HepG2 (cell line): ENCODE results near the gene CACNA2D3. TPM values are rescaled to one million over a fixed set of nuclear protein-coding genes. Genes with fewer than 3 reads are reported as not detected.

Experiments
- ATAC-seq: fragments of 200-7000 bp; cut with Tn5 transposase; 3 replicates; pipeline ENCODE4 v1.9.1; 2020; ENCODE audit warnings: mild to moderate bottlenecking, moderate library complexity
- BruUV-seq: library from RNA; stranded (reverse); fragments of 400-500 nt; replicated peaks from 2 replicates; lab custom pipeline; 2021; lab: Mats Ljungman, UMichigan
- CTCF ChIA-PET: fragments of 300-600 bp; formaldehyde crosslinking; extraction: SDS; loops from one replicate; lab custom pipeline; 2021; ENCODE audit warnings: low total read pairs, inconsistent platforms, low intra/inter-chr PET ratio; lab: Yijun Ruan, JAX
- POLR2A ChIA-PET: fragments of 350-600 bp; sonication (Branson Sonifier 250); formaldehyde crosslinking; loops from one replicate; lab custom pipeline; 2020; ENCODE audit warnings: antibody characterized with exemption, inconsistent platforms; lab: Yijun Ruan, JAX
- DNase-seq: peaks from one replicate; pipeline ENCODE4 v3.0.0-alpha.2; 2015; ENCODE audit warnings: low spot score
- FAIRE-seq: peaks from 3 replicates; lab custom pipeline; 2011; peaks lifted over from hg19 to GRCh38; lab: Jason Lieb, UNC
- H2AFZ ChIP-seq: one replicate; pipeline ENCODE4 v1.6.1; 2011; ENCODE audit warnings: low read length, inconsistent platforms
- H3K27ac ChIP-seq: fragments of 300-600 bp; 3 replicates; pipeline ENCODE4 v1.8.0; 2011; ENCODE audit warnings: mixed run types, mild to moderate bottlenecking, mixed read lengths, low read length, inconsistent platforms; ENCODE audit not compliant: insufficient read depth; ENCODE audit errors: extremely low read length
- H3K27me3 ChIP-seq, 2 experiments: fragments of 200-600 bp in 1 of 2; 2 replicates in 1 of 2; 3 replicates in 1 of 2; pipeline versions ENCODE4 v1.6.0 to v1.8.0; 2011; ENCODE audit warnings: low read length in 2 of 2, mild to moderate bottlenecking in 2 of 2, moderate library complexity in 2 of 2, inconsistent platforms in 1 of 2; ENCODE audit not compliant: insufficient read depth in 2 of 2, control insufficient read depth in 1 of 2
- H3K36me3 ChIP-seq, 2 experiments: fragments of 200-600 bp in 1 of 2; replicated peaks in 1 of 2; 2 replicates in 1 of 2; 3 replicates in 1 of 2; pipeline versions ENCODE4 v1.5.1 to v1.8.0; 2011; ENCODE audit warnings: low read length in 2 of 2, inconsistent platforms in 1 of 2; ENCODE audit not compliant: insufficient read depth in 2 of 2, control insufficient read depth in 1 of 2
- H3K4me1 ChIP-seq: 2 replicates; pipeline ENCODE4 v1.5.1; 2012; ENCODE audit warnings: low read length, inconsistent platforms; ENCODE audit not compliant: insufficient read depth
- H3K4me2 ChIP-seq: 2 replicates; pipeline ENCODE4 v1.6.0; 2011; ENCODE audit warnings: low read depth, low read length, inconsistent platforms
- H3K4me3 ChIP-seq, 3 experiments: fragments of 200-600 bp in 1 of 3; sonication (generic), shearing (Covaris generic) in 1 of 3; replicated peaks in 1 of 3; 2 replicates each; pipeline ENCODE4 v1.5.1; 2011 to 2016; ENCODE audit warnings: low read length in 3 of 3, inconsistent platforms in 2 of 3, low read depth in 2 of 3, mild to moderate bottlenecking in 2 of 3, control low read depth in 1 of 3, mixed read lengths in 1 of 3; ENCODE audit not compliant: insufficient read depth in 1 of 3
- H3K79me2 ChIP-seq: one replicate; pipeline ENCODE4 v1.6.1; 2011; ENCODE audit warnings: low read length, inconsistent platforms; ENCODE audit not compliant: insufficient read depth
- H3K9ac ChIP-seq: 2 replicates; pipeline ENCODE4 v1.6.0; 2011; ENCODE audit warnings: mild to moderate bottlenecking, low read depth, low read length, inconsistent platforms; ENCODE audit not compliant: insufficient read depth
- H3K9me3 ChIP-seq: 2 replicates; pipeline ENCODE4 v1.5.1; 2012; ENCODE audit warnings: mild to moderate bottlenecking, low read length
- H4K20me1 ChIP-seq: 2 replicates; pipeline ENCODE4 v1.6.0; 2011; ENCODE audit warnings: inconsistent platforms, mild to moderate bottlenecking, low read length, moderate library complexity; ENCODE audit not compliant: insufficient read depth
- ARNTL ChIP-seq: sonication (generic); formaldehyde crosslinking; IDR thresholded peaks from 2 replicates; pipeline ENCODE4 v1.4.0; 2020; ENCODE audit warnings: mild to moderate bottlenecking, missing genetic modification reagents
- ATF6 ChIP-seq: sonication (generic); formaldehyde crosslinking; conservative IDR thresholded peaks from 2 replicates; pipeline ENCODE4 v1.4.0; 2020; ENCODE audit warnings: missing genetic modification reagents
- ATRX ChIP-seq: sonication (generic); formaldehyde crosslinking; IDR thresholded peaks from 2 replicates; pipeline ENCODE4 v1.4.0; 2020; ENCODE audit warnings: missing genetic modification reagents, borderline replicate concordance
- CAMTA2 ChIP-seq: sonication (generic); formaldehyde crosslinking; IDR thresholded peaks from 2 replicates; pipeline ENCODE4 v1.4.0; 2020; ENCODE audit warnings: mild to moderate bottlenecking, missing genetic modification reagents, borderline replicate concordance
- FOXP1 ChIP-seq, 2 experiments: fragments of 450-650 bp in 1 of 2; IDR thresholded peaks; 2 replicates each; pipeline ENCODE4 v1.6.1; 2017 to 2018; ENCODE audit warnings: antibody characterized with exemption in 1 of 2
- POLR2AphosphoS5 ChIP-seq: IDR thresholded peaks from 2 replicates; pipeline ENCODE4 v1.6.1; 2012; ENCODE audit warnings: low read depth, low read length
- SAFB2 ChIP-seq: sonication (generic); formaldehyde crosslinking; IDR thresholded peaks from 2 replicates; pipeline ENCODE4 v1.5.1; 2020; ENCODE audit warnings: missing genetic modification reagents, low read depth, mild to moderate bottlenecking, borderline replicate concordance
- THAP9 ChIP-seq: sonication (generic); formaldehyde crosslinking; IDR thresholded peaks from 2 replicates; pipeline ENCODE4; 2020; ENCODE audit warnings: missing genetic modification reagents, mild to moderate bottlenecking, borderline replicate concordance
- TRIM24 ChIP-seq: sonication (generic); formaldehyde crosslinking; IDR thresholded peaks from 2 replicates; pipeline ENCODE4 v1.8.0; 2022; ENCODE audit warnings: mild to moderate bottlenecking, missing genetic modification reagents
- ZBTB43 ChIP-seq: sonication (generic); formaldehyde crosslinking; conservative IDR thresholded peaks from 2 replicates; pipeline ENCODE4 v1.4.0; 2020; ENCODE audit warnings: missing genetic modification reagents
- ZNF274 ChIP-seq: sonication (generic); formaldehyde crosslinking; IDR thresholded peaks from 2 replicates; pipeline ENCODE4 v1.5.1; 2020; ENCODE audit warnings: mild to moderate bottlenecking, missing genetic modification reagents
- ZNF549 ChIP-seq: sonication (generic); formaldehyde crosslinking; IDR thresholded peaks from 2 replicates; pipeline ENCODE4 v1.5.0; 2020; ENCODE audit warnings: missing genetic modification reagents
- ZNF883 ChIP-seq: sonication (generic); formaldehyde crosslinking; IDR thresholded peaks from 2 replicates; pipeline ENCODE4 v1.5.1; 2020; ENCODE audit warnings: mild to moderate bottlenecking, missing genetic modification reagents; ENCODE audit errors: not compliant biosample characterization
- WGBS: methylation state at CpG from one replicate; pipeline ENCODE4 v1.1.6; 2017; ENCODE audit warnings: low lambda C conversion rate; 5-methylcytosine and 5-hydroxymethylcytosine counted together
- in situ Hi-C: cut with HindIII; loops from 2 replicates; pipeline ENCODE4 v1.10.0; 2017; ENCODE audit warnings: low pct_unique_long_range_greater_than_20kb; ENCODE audit not compliant: extremely low pct_ligation_motif_present
- intact Hi-C: fragments of 100-400 bp; cut with micrococcal nuclease; formaldehyde crosslinking; loops from one replicate; pipeline ENCODE4 v1.10.0; 2022; ENCODE audit not compliant: unreplicated experiment
- polyA plus RNA-seq, 8 experiments: library from polyadenylated mRNA; depleted of rRNA in 3 of 8; stranded (reverse) in 7 of 8; unstranded in 1 of 8; fragments of >200 nt; fragmentation: Illumina TruSeq in 4 of 8; extraction: Trizol in 4 of 8; gene quantifications; 2 replicates each; pipeline versions ENCODE4 v1.2.1 to v1.2.3, GENCODE V29; 2011 to 2016; ENCODE audit warnings: low read depth in 4 of 8, missing spikeins in 1 of 8, mixed read lengths in 1 of 8; ENCODE audit not compliant: insufficient read depth in 1 of 8
- total RNA-seq, 5 experiments: library from RNA; depleted of rRNA; stranded (reverse); fragments of >200 nt; fragmentation: Illumina TruSeq; extraction: Trizol; gene quantifications; 2 replicates each; pipeline ENCODE4 v1.2.3, GENCODE V29; 2016; ENCODE audit warnings: low read depth in 1 of 5

CACNA2D3 gene
- total and polyA plus RNA-seq, 2 of the 13 experiments (the other 11 are each of a cell fraction or from before 2014, with no cell fraction given), result not detected

GRCh38 chr3:54999159-54999558, 876.8 kb downstream of the CACNA2D3 start:
- 44% methylated on average over 5 of the region's 5 CpGs for WGBS
- H3K79me2 ChIP-seq, result no peaks in the 10 kb centered on the region
- H2AFZ ChIP-seq, result no peak overlapping the region
- ATAC-seq (no peak), DNase-seq (peak; percentile 2), FAIRE-seq (no peak)
- H3K9me3 ChIP-seq, result no peaks in the 10 kb centered on the region
- in situ Hi-C loops, result no loop called here
- H3K27ac ChIP-seq, result no peak overlapping the region
- H3K4me1 ChIP-seq, result no peaks in the 10 kb centered on the region
- no peak overlapping the region for H3K9ac ChIP-seq
- H3K4me2 ChIP-seq, result no peak overlapping the region
- intact Hi-C loops, result no loop called here
- no peaks in the 10 kb centered on the region for H3K27me3 ChIP-seq
- no TSS peak for BruUV-seq
- H3K4me3 ChIP-seq, result no peak overlapping the region
- no peak for TF ChIP-seq THAP9 (CRISPR knock-in tag)
- TF ChIP-seq ZNF274 (CRISPR knock-in tag), result no peak
- TF ChIP-seq ARNTL (CRISPR knock-in tag), result no peak
- TF ChIP-seq SAFB2 (CRISPR knock-in tag), result no peak
- no peak for TF ChIP-seq ZNF549 (CRISPR knock-in tag)
- TF ChIP-seq ATF6 (CRISPR knock-in tag), result no peak
- TF ChIP-seq ZNF883, result no peak
- TF ChIP-seq ATRX (CRISPR knock-in tag), result no peak
- no peak for TF ChIP-seq FOXP1 (IDR thresholded peaks at IDR 0.05)
- TF ChIP-seq FOXP1 (CRISPR knock-in tag; IDR thresholded peaks at IDR 0.05), result no peak
- no peak for TF ChIP-seq ZBTB43 (CRISPR knock-in tag)
- no peak for TF ChIP-seq TRIM24 (CRISPR knock-in tag)
- no peak for TF ChIP-seq CAMTA2 (CRISPR knock-in tag)
- no peak for TF ChIP-seq POLR2AphosphoS5
- no peaks in the 10 kb centered on the region for H4K20me1 ChIP-seq
- CTCF ChIA-PET, result no interaction called here
- POLR2A ChIA-PET, result no interaction called here
- no peaks in the 10 kb centered on the region for H3K36me3 ChIP-seq
